HCT116 (cell line): ENCODE data around the gene ACSF2. TPM values are rescaled to one million over a fixed set of nuclear protein-coding genes. Genes with fewer than 3 reads are reported as not detected.

ENCODE experiments used
- ATAC-seq: fragments of 200-7000 bp; cut with Tn5 transposase; 2 replicates; pipeline ENCODE4 v1.9.1; 2020; ENCODE audit warnings: mild to moderate bottlenecking, moderate library complexity
- BruUV-seq: library from RNA; stranded (reverse); fragments of 400-500 nt; replicated peaks from 2 replicates; lab custom pipeline; 2021; lab: Mats Ljungman, UMichigan
- CTCF ChIA-PET: fragments of 300-600 bp; sonication (Branson Sonifier 250); formaldehyde crosslinking; loops from one replicate; lab custom pipeline; 2021; ENCODE audit warnings: antibody characterized with exemption; lab: Charles Lee
- POLR2A ChIA-PET: fragments of 300-600, 350-600 bp; sonication (Branson Sonifier 250); formaldehyde crosslinking; loops from one replicate; lab custom pipeline; 2021; ENCODE audit warnings: antibody characterized with exemption; lab: Charles Lee
- RAD21 ChIA-PET, 2 experiments: fragments of 300-600 bp; sonication (Branson Sonifier 250); formaldehyde crosslinking; loops; one replicate each; lab custom pipeline; 2023; ENCODE audit warnings: low total read pairs in 2 of 2; ENCODE audit not compliant: uncharacterized antibody in 2 of 2, unreplicated experiment in 2 of 2, low non-redundant PET in 1 of 2; lab: Charles Lee
- DNase-seq: peaks from one replicate; pipeline ENCODE4 v3.0.0-alpha.2; 2010; ENCODE audit warnings: low read depth, low spot score
- H2AFZ ChIP-seq: fragments of 200-600 bp; shearing (Covaris generic), sonication (generic); 2 replicates; pipeline ENCODE4 v1.6.1; 2017; ENCODE audit warnings: low read depth, mixed run types, mixed read lengths, antibody characterized with exemption, low read length; ENCODE audit not compliant: poor library complexity, severe bottlenecking
- H3K27ac ChIP-seq: 2 replicates; pipeline ENCODE4 v1.5.1; 2012; ENCODE audit warnings: low read depth, low read length
- H3K27me3 ChIP-seq: fragments of 200-600 bp; sonication (generic); 2 replicates; pipeline ENCODE4 v1.6.1; 2016; ENCODE audit warnings: mixed run types, low read length, mixed read lengths; ENCODE audit not compliant: insufficient read depth
- H3K36me3 ChIP-seq, 2 experiments: fragments of 200-500 bp in 1 of 2; fragments of 200-600 bp in 1 of 2; sonication (Bioruptor generic) in 1 of 2; sonication (generic) in 1 of 2; 2 replicates each; pipeline versions ENCODE4 v1.5.1 to v1.6.1; 2014 to 2016; ENCODE audit warnings: low read length in 2 of 2, inconsistent platforms in 1 of 2, mixed read lengths in 1 of 2, mixed run types in 1 of 2; ENCODE audit not compliant: insufficient read depth in 2 of 2, control insufficient read depth in 1 of 2
- H3K4me1 ChIP-seq, 2 experiments: fragments of 200-600 bp in 1 of 2; sonication (generic) in 1 of 2; 2 replicates each; pipeline versions ENCODE4 v1.5.1 to v1.6.1; 2012 to 2017; ENCODE audit warnings: low read length in 2 of 2, inconsistent platforms in 1 of 2, mild to moderate bottlenecking in 1 of 2, mixed read lengths in 1 of 2, mixed run types in 1 of 2, moderate library complexity in 1 of 2; ENCODE audit not compliant: insufficient read depth in 2 of 2, control insufficient read depth in 1 of 2
- H3K4me2 ChIP-seq: fragments of 200-600 bp; sonication (generic); 2 replicates; pipeline ENCODE4 v1.6.1; 2017; ENCODE audit warnings: mixed run types, low read length, mixed read lengths
- H3K4me3 ChIP-seq, 2 experiments: fragments of 200-600 bp in 1 of 2; sonication (generic) in 1 of 2; replicated peaks in 1 of 2; 2 replicates each; pipeline ENCODE4 v1.5.1; 2011 to 2016; ENCODE audit warnings: low read length in 2 of 2, control low read depth in 1 of 2, low read depth in 1 of 2, mild to moderate bottlenecking in 1 of 2, mixed read lengths in 1 of 2, mixed run types in 1 of 2
- H3K79me2 ChIP-seq: fragments of 200-600 bp; sonication (generic); 2 replicates; pipeline ENCODE4 v1.6.1; 2017; ENCODE audit warnings: mild to moderate bottlenecking, mixed run types, low read length, moderate library complexity, mixed read lengths; ENCODE audit not compliant: insufficient read depth
- H3K9ac ChIP-seq: fragments of 200-600 bp; sonication (generic); 2 replicates; pipeline ENCODE4 v1.6.1; 2016; ENCODE audit warnings: low read length, mixed read lengths
- H3K9me2 ChIP-seq: fragments of 200-600 bp; sonication (generic), shearing (Covaris generic); 2 replicates; pipeline ENCODE4 v1.6.1; 2017; ENCODE audit warnings: mixed run types, mild to moderate bottlenecking, moderate library complexity; ENCODE audit not compliant: insufficient read depth
- H3K9me3 ChIP-seq, 2 experiments: fragments of 200-500 bp in 1 of 2; fragments of 200-600 bp in 1 of 2; sonication (Bioruptor generic) in 1 of 2; sonication (generic) in 1 of 2; 2 replicates each; pipeline ENCODE4 v1.6.1; 2014 to 2017; ENCODE audit warnings: low read length in 2 of 2, mixed read lengths in 2 of 2, inconsistent platforms in 1 of 2, low read depth in 1 of 2, mild to moderate bottlenecking in 1 of 2, mixed run types in 1 of 2, moderate library complexity in 1 of 2; ENCODE audit not compliant: control insufficient read depth in 1 of 2, insufficient read depth in 1 of 2
- H4K20me1 ChIP-seq: fragments of 200-600 bp; sonication (generic), shearing (Covaris generic); 2 replicates; pipeline ENCODE4 v1.6.1; 2017; ENCODE audit warnings: mixed run types, mild to moderate bottlenecking, moderate library complexity; ENCODE audit not compliant: insufficient read depth
- EGR1 ChIP-seq: IDR thresholded peaks from 2 replicates; pipeline ENCODE4 v1.6.1; 2012; ENCODE audit warnings: low read depth
- ELF1 ChIP-seq: IDR thresholded peaks from 2 replicates; pipeline ENCODE4 v1.6.1; 2012; ENCODE audit warnings: low read depth, borderline replicate concordance
- EZH2 ChIP-seq: fragments of 200-600 bp; sonication (generic); IDR thresholded peaks from 2 replicates; pipeline ENCODE4 v1.6.1; 2017; ENCODE audit warnings: antibody characterized with exemption, mixed run types
- EZH2phosphoT487 ChIP-seq: fragments of 200-600 bp; IDR thresholded peaks from 2 replicates; pipeline ENCODE4 v1.6.1; 2018; ENCODE audit warnings: antibody characterized with exemption, borderline replicate concordance
- FOSL1 ChIP-seq: IDR thresholded peaks from 2 replicates; pipeline ENCODE4 v1.6.1; 2012; ENCODE audit warnings: low read depth
- JUND ChIP-seq: IDR thresholded peaks from 2 replicates; pipeline ENCODE4 v1.6.1; 2012
- POLR2A ChIP-seq: IDR thresholded peaks from 2 replicates; pipeline ENCODE4 v1.7.0; 2011; ENCODE audit warnings: borderline replicate concordance; ENCODE audit not compliant: insufficient read depth, insufficient read length; ENCODE audit errors: extremely low read depth
- POLR2AphosphoS5 ChIP-seq: IDR thresholded peaks from 2 replicates; pipeline ENCODE4 v1.6.1; 2011; ENCODE audit warnings: mild to moderate bottlenecking, low read depth, low read length, moderate library complexity
- RAD21 ChIP-seq: IDR thresholded peaks from 2 replicates; pipeline ENCODE4 v1.6.1; 2012; ENCODE audit warnings: low read depth, mild to moderate bottlenecking
- SIN3A ChIP-seq: IDR thresholded peaks from 2 replicates; pipeline ENCODE4 v1.6.1; 2012; ENCODE audit warnings: low read depth
- SP1 ChIP-seq: IDR thresholded peaks from 2 replicates; pipeline ENCODE4 v1.6.1; 2012; ENCODE audit warnings: low read depth
- SRF ChIP-seq: IDR thresholded peaks from 2 replicates; pipeline ENCODE4 v1.6.1; 2012; ENCODE audit warnings: low read depth
- TCF7L2 ChIP-seq: IDR thresholded peaks from 2 replicates; pipeline ENCODE4 v1.7.0; 2011; ENCODE audit warnings: borderline replicate concordance, inconsistent platforms; ENCODE audit not compliant: insufficient read depth, insufficient read length; ENCODE audit errors: extremely low read depth
- YY1 ChIP-seq: IDR thresholded peaks from 2 replicates; pipeline ENCODE4 v1.6.1; 2011; ENCODE audit warnings: low read length, low read depth, moderate library complexity, mild to moderate bottlenecking; ENCODE audit not compliant: insufficient replicate concordance; ENCODE audit errors: extremely low read depth
- ZFX ChIP-seq: fragments of 450-650 bp; IDR thresholded peaks from 2 replicates; pipeline ENCODE4 v1.6.1; 2017
- ZNF274 ChIP-seq: fragments of 200-500 bp; sonication (Bioruptor generic); IDR thresholded peaks from 2 replicates; pipeline ENCODE4 v1.6.1; 2014; ENCODE audit warnings: mild to moderate bottlenecking, low read depth, low read length, inconsistent platforms
- intact Hi-C: fragments of 100-400 bp; cut with micrococcal nuclease; formaldehyde crosslinking; loops from 2 replicates; pipeline ENCODE4 v1.10.0; 2022
- total RNA-seq: library from RNA; stranded (reverse); gene quantifications from one replicate; pipeline ENCODE4 v1.2.1, GENCODE V29; 2021; ENCODE audit not compliant: unreplicated experiment
- TF ChIP-seq, protein P1 (sequence below): IDR thresholded peaks from 2 replicates; pipeline ENCODE4 v1.6.1; 2012; ENCODE audit warnings: low read depth
- TF ChIP-seq, protein P2 (sequence below), 3 experiments: fragments of 200-600 bp in 1 of 3; sonication (generic) in 1 of 3; IDR thresholded peaks in 2 of 3; conservative IDR thresholded peaks in 1 of 3; 2 replicates each; pipeline ENCODE4 v1.5.1; 2012 to 2017; ENCODE audit warnings: low read depth in 2 of 3, low read length in 2 of 3, antibody characterized with exemption in 1 of 3, borderline replicate concordance in 1 of 3, control low read depth in 1 of 3, mild to moderate bottlenecking in 1 of 3, mixed read lengths in 1 of 3, mixed run types in 1 of 3, moderate library complexity in 1 of 3; ENCODE audit not compliant: insufficient read depth in 1 of 3
- TF ChIP-seq, protein P3 (sequence below): IDR thresholded peaks from 2 replicates; pipeline ENCODE4 v1.6.1; 2012
- TF ChIP-seq, protein P4 (sequence below): IDR thresholded peaks from 2 replicates; pipeline ENCODE4 v1.6.1; 2011; ENCODE audit warnings: mild to moderate bottlenecking, low read length, moderate library complexity; ENCODE audit not compliant: insufficient replicate concordance; ENCODE audit errors: extremely low read depth

ACSF2 gene
- total RNA-seq, 1 experiment from 2014 or later, result 52.4 TPM

DNA sequence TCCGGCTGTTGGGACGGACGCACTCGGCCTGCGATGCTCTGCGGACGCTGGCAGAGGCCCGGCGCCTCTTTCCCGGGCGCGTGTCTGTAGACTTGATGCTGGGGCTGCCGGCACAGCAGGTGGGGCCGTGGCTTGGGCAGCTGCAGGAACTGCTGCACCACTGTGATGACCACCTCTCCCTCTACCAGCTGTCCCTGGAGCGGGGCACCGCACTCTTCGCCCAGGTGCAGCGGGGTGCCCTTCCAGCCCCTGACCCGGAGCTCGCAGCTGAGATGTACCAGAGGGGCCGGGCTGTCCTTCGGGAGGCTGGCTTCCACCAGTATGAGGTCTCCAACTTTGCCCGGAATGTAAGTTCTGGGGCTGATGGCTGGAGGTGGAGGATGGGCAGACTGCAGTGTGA lies 56.1 kb downstream of the ACSF2 start:
- Histone ChIP-seq H3K9me3 (no peaks in the 10 kb centered on the region), H3K27me3 (no peaks in the 10 kb centered on the region), H3K4me3 (no peak overlapping the region), H3K4me2 (peak overlapping the region; percentile 74), H2AFZ (no peak overlapping the region), H4K20me1 (no peaks in the 10 kb centered on the region), H3K4me1 (peaks cover 21 to 44% of the 10 kb centered on the region in 2 experiments), H3K9me2 (no peaks in the 10 kb centered on the region)
- ChIA-PET POLR2A (interaction anchor here (1.1 to 1.3 kb wide), 2 partner anchors 60 to 85 kb away, joined by 3 to 5 read pairs; partner anchors contain the start of gene LRRC59), CTCF (interaction anchor here (0.7 to 2.5 kb wide), 8 partner anchors 19 to 213 kb away, joined by 3 to 16 read pairs (median 3); no protein-coding TSS in a partner anchor), RAD21 (interaction anchor here in 1 of 2 experiments (1.1 kb wide), 1 partner anchor 69 kb away, joined by 3 read pairs; no protein-coding TSS in a partner anchor)
- BruUV-seq, result no TSS peak
- no peak for ATAC-seq
- TF ChIP-seq POLR2A (no peak), FOSL1 (no peak), EZH2 (no peak), EZH2phosphoT487 (no peak), SIN3A (no peak), SRF (no peak), SP1 (no peak), TCF7L2 (no peak), ZFX (no peak), JUND (no peak), POLR2AphosphoS5 (no peak), ELF1 (no peak), RAD21 (no peak), ZNF274 (no peak), EGR1 (no peak), YY1 (no peak)
- TF ChIP-seq, protein P1, sequence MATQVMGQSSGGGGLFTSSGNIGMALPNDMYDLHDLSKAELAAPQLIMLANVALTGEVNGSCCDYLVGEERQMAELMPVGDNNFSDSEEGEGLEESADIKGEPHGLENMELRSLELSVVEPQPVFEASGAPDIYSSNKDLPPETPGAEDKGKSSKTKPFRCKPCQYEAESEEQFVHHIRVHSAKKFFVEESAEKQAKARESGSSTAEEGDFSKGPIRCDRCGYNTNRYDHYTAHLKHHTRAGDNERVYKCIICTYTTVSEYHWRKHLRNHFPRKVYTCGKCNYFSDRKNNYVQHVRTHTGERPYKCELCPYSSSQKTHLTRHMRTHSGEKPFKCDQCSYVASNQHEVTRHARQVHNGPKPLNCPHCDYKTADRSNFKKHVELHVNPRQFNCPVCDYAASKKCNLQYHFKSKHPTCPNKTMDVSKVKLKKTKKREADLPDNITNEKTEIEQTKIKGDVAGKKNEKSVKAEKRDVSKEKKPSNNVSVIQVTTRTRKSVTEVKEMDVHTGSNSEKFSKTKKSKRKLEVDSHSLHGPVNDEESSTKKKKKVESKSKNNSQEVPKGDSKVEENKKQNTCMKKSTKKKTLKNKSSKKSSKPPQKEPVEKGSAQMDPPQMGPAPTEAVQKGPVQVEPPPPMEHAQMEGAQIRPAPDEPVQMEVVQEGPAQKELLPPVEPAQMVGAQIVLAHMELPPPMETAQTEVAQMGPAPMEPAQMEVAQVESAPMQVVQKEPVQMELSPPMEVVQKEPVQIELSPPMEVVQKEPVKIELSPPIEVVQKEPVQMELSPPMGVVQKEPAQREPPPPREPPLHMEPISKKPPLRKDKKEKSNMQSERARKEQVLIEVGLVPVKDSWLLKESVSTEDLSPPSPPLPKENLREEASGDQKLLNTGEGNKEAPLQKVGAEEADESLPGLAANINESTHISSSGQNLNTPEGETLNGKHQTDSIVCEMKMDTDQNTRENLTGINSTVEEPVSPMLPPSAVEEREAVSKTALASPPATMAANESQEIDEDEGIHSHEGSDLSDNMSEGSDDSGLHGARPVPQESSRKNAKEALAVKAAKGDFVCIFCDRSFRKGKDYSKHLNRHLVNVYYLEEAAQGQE, result no peak
- TF ChIP-seq, protein P2, sequence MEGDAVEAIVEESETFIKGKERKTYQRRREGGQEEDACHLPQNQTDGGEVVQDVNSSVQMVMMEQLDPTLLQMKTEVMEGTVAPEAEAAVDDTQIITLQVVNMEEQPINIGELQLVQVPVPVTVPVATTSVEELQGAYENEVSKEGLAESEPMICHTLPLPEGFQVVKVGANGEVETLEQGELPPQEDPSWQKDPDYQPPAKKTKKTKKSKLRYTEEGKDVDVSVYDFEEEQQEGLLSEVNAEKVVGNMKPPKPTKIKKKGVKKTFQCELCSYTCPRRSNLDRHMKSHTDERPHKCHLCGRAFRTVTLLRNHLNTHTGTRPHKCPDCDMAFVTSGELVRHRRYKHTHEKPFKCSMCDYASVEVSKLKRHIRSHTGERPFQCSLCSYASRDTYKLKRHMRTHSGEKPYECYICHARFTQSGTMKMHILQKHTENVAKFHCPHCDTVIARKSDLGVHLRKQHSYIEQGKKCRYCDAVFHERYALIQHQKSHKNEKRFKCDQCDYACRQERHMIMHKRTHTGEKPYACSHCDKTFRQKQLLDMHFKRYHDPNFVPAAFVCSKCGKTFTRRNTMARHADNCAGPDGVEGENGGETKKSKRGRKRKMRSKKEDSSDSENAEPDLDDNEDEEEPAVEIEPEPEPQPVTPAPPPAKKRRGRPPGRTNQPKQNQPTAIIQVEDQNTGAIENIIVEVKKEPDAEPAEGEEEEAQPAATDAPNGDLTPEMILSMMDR (IDR thresholded peaks at IDR 0.05 in 2 of 3, conservative IDR thresholded peaks at IDR 0.05 in 1 of 3; ENCODE audit: borderline replicate concordance in 1 of 3, insufficient read depth in 1 of 3, low read depth in 2 of 3, low read length in 2 of 3), result no peak
- TF ChIP-seq, protein P3, sequence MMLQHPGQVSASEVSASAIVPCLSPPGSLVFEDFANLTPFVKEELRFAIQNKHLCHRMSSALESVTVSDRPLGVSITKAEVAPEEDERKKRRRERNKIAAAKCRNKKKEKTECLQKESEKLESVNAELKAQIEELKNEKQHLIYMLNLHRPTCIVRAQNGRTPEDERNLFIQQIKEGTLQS, result no peak
- TF ChIP-seq, protein P4, sequence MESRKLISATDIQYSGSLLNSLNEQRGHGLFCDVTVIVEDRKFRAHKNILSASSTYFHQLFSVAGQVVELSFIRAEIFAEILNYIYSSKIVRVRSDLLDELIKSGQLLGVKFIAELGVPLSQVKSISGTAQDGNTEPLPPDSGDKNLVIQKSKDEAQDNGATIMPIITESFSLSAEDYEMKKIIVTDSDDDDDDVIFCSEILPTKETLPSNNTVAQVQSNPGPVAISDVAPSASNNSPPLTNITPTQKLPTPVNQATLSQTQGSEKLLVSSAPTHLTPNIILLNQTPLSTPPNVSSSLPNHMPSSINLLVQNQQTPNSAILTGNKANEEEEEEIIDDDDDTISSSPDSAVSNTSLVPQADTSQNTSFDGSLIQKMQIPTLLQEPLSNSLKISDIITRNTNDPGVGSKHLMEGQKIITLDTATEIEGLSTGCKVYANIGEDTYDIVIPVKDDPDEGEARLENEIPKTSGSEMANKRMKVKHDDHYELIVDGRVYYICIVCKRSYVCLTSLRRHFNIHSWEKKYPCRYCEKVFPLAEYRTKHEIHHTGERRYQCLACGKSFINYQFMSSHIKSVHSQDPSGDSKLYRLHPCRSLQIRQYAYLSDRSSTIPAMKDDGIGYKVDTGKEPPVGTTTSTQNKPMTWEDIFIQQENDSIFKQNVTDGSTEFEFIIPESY, result no peak
- TF ChIP-seq, all 23 proteins: peak for 0
- peak overlapping the region; percentile 55; the same call in 1 of the 2 replicates for H3K9ac ChIP-seq
- H3K27ac ChIP-seq, result peak overlapping the region; percentile 63
- no peak for DNase-seq
- H3K36me3 ChIP-seq, result peaks cover 24 to 41% of the 10 kb centered on the region in 2 experiments
- peaks cover 26% of the 10 kb centered on the region for H3K79me2 ChIP-seq
- intact Hi-C loops, result loop anchor here (1.0 to 2.0 kb wide), 8 partner anchors 53 to 469 kb away; partner anchors contain the start of gene SPATA20
